Measurements from ENCODE around the gene MAGI2. TPM values are rescaled to one million over a fixed set of nuclear protein-coding genes. Genes with fewer than 3 reads are reported as not detected.

MAGI2 gene
- total and polyA plus RNA-seq, 2 donors (not counting 3 experiments of a cell fraction or from before 2014, with no cell fraction given), result 0.28 to 6.0 TPM

GRCh38 chr7:79454361-79454960, 994 bp upstream of the MAGI2 start:
- Histone ChIP-seq H3K4me1 (ENCODE audit: control insufficient read depth, extremely low read depth, insufficient read depth, low read length) (peaks cover 19% of the 10 kb centered on the region), H3K4me2 (ENCODE audit: insufficient read depth, low read length) (peak overlapping the region; percentile 81), H2AFZ (ENCODE audit: low read depth, low read length) (peak overlapping the region; percentile 94), H3K27ac (ENCODE audit: insufficient read depth, low read depth, low read length) (peak overlapping the region; percentile 78), H4K20me1 (replicated peaks; ENCODE audit: control insufficient read depth, extremely low read depth, insufficient read depth, low read length) (no peaks in the 10 kb centered on the region), H3K27me3 (ENCODE audit: control insufficient read depth in 2 of 2, insufficient read depth in 2 of 2, low read length in 2 of 2) (no peaks in the 10 kb centered on the region), H3K9me1 (replicated peaks; ENCODE audit: control insufficient read depth, extremely low read depth, insufficient read depth, low read length) (no peaks in the 10 kb centered on the region), H3K79me2 (ENCODE audit: control insufficient read depth, insufficient read depth, low read length) (peaks cover 12% of the 10 kb centered on the region), H3K36me3 (ENCODE audit: control insufficient read depth in 2 of 2, extremely low read depth in 1 of 2, insufficient read depth in 2 of 2, low read length in 2 of 2) (peaks cover 1 to 5% of the 10 kb centered on the region in 2 experiments), H3K4me3 (replicated peaks in 1 of 3; ENCODE audit: insufficient read depth in 1 of 3, low read depth in 1 of 3, low read length in 3 of 3) (peak overlapping the region; percentile 78 to 84 (median 82)), H3K9ac (replicated peaks; ENCODE audit: extremely low read depth, insufficient read depth, low read length) (peak overlapping the region; percentile 92), H3K9me3 (replicated peaks; ENCODE audit: control insufficient read depth, insufficient read depth, low read length) (no peaks in the 10 kb centered on the region)
- intact Hi-C loops (cut with micrococcal nuclease), result loop anchor here (1.0 to 5.0 kb wide), 3 partner anchors 67 to 563 kb away; no protein-coding TSS in a partner anchor
- TF ChIP-seq POLR2AphosphoS5 (IDR thresholded peaks at IDR 0.05; ENCODE audit: insufficient read depth, low read depth, low read length) (no peak), JUN (IDR thresholded peaks at IDR 0.05; ENCODE audit: borderline replicate concordance, insufficient read depth, insufficient read length, low read depth) (no peak), CTCF (IDR thresholded peaks at IDR 0.05; ENCODE audit: extremely low read depth in 1 of 2, insufficient read depth in 1 of 2, low read depth in 1 of 2, low read length in 2 of 2) (no peak)
- ChIA-PET CTCF (interaction anchor here (2.1 kb wide), 1 partner anchor 156 kb away, joined by 10 read pairs; no protein-coding TSS in a partner anchor), POLR2A (no interaction called here)
- DNase-seq (ENCODE audit: low read depth, low spot score), result no peak
- FAIRE-seq, result no peak
- BruUV-seq (replicated peaks), result no TSS peak
- dilution Hi-C loops (cut with MboI; ENCODE audit: extremely low pct_ligation_motif_present, low sequenced_read_pairs), result no loop called here

GRCh38 chr7:79453266-79453557, 255 bp downstream of the MAGI2 start:
- Histone ChIP-seq H2AFZ (ENCODE audit: low read depth, low read length) (peak overlapping the region; percentile 94), H3K9me1 (replicated peaks; ENCODE audit: control insufficient read depth, extremely low read depth, insufficient read depth, low read length) (no peaks in the 10 kb centered on the region), H3K9me3 (replicated peaks; ENCODE audit: control insufficient read depth, insufficient read depth, low read length) (no peaks in the 10 kb centered on the region), H3K27me3 (ENCODE audit: control insufficient read depth in 2 of 2, insufficient read depth in 2 of 2, low read length in 2 of 2) (no peaks in the 10 kb centered on the region), H3K4me1 (ENCODE audit: control insufficient read depth, extremely low read depth, insufficient read depth, low read length) (peaks cover 19% of the 10 kb centered on the region), H3K4me3 (replicated peaks in 1 of 3; ENCODE audit: insufficient read depth in 1 of 3, low read depth in 1 of 3, low read length in 3 of 3) (peak overlapping the region; percentile 78 to 84 (median 82)), H4K20me1 (replicated peaks; ENCODE audit: control insufficient read depth, extremely low read depth, insufficient read depth, low read length) (no peaks in the 10 kb centered on the region), H3K27ac (ENCODE audit: insufficient read depth, low read depth, low read length) (peak overlapping the region; percentile 78), H3K36me3 (ENCODE audit: control insufficient read depth in 2 of 2, extremely low read depth in 1 of 2, insufficient read depth in 2 of 2, low read length in 2 of 2) (peaks cover 0 to 5% of the 10 kb centered on the region in 2 experiments), H3K9ac (replicated peaks; ENCODE audit: extremely low read depth, insufficient read depth, low read length) (peak overlapping the region; percentile 92), H3K79me2 (ENCODE audit: control insufficient read depth, insufficient read depth, low read length) (peaks cover 12% of the 10 kb centered on the region), H3K4me2 (ENCODE audit: insufficient read depth, low read length) (peak overlapping the region; percentile 89)
- ChIA-PET POLR2A (interaction anchor here (0.6 to 0.7 kb wide), 4 partner anchors 18 to 1976 kb away, joined by 3 to 5 read pairs (median 4); no protein-coding TSS in a partner anchor), CTCF (interaction anchor here (0.7 to 3.7 kb wide), 3 partner anchors 66 to 289 kb away, joined by 4 to 33 read pairs (median 6); no protein-coding TSS in a partner anchor)
- TF ChIP-seq MYC (IDR thresholded peaks at IDR 0.05; ENCODE audit: low read depth, low read length) (no peak), POLR2AphosphoS5 (IDR thresholded peaks at IDR 0.05; ENCODE audit: insufficient read depth, low read depth, low read length) (no peak), POLR2A (IDR thresholded peaks at IDR 0.05; ENCODE audit: low read depth, low read length) (no peak), JUN (IDR thresholded peaks at IDR 0.05; ENCODE audit: borderline replicate concordance, insufficient read depth, insufficient read length, low read depth) (no peak)
- DNase-seq (ENCODE audit: low read depth, low spot score) (no peak), FAIRE-seq (no peak)
- intact Hi-C loops (cut with micrococcal nuclease), result loop anchor here (5.0 kb wide), 1 partner anchor 564 kb away; no protein-coding TSS in a partner anchor
- TSS peak; percentile 15 for BruUV-seq (replicated peaks)
- dilution Hi-C loops (cut with MboI; ENCODE audit: extremely low pct_ligation_motif_present, low sequenced_read_pairs), result no loop called here
